HepG2 (cell line): ENCODE data around the gene DTX4. TPM values are rescaled to one million over a fixed set of nuclear protein-coding genes. Genes with fewer than 3 reads are reported as not detected.

ENCODE experiments used
- ATAC-seq: fragments of 200-7000 bp; cut with Tn5 transposase; 3 replicates; pipeline ENCODE4 v1.9.1; 2020; ENCODE audit warnings: mild to moderate bottlenecking, moderate library complexity
- BruUV-seq: library from RNA; stranded (reverse); fragments of 400-500 nt; replicated peaks from 2 replicates; lab custom pipeline; 2021; lab: Mats Ljungman, UMichigan
- CTCF ChIA-PET: fragments of 300-600 bp; formaldehyde crosslinking; extraction: SDS; loops from one replicate; lab custom pipeline; 2021; ENCODE audit warnings: low total read pairs, inconsistent platforms, low intra/inter-chr PET ratio; lab: Yijun Ruan, JAX
- POLR2A ChIA-PET: fragments of 350-600 bp; sonication (Branson Sonifier 250); formaldehyde crosslinking; loops from one replicate; lab custom pipeline; 2020; ENCODE audit warnings: antibody characterized with exemption, inconsistent platforms; lab: Yijun Ruan, JAX
- DNase-seq: peaks from one replicate; pipeline ENCODE4 v3.0.0-alpha.2; 2015; ENCODE audit warnings: low spot score
- FAIRE-seq: peaks from 3 replicates; lab custom pipeline; 2011; peaks lifted over from hg19 to GRCh38; lab: Jason Lieb, UNC
- H2AFZ ChIP-seq: one replicate; pipeline ENCODE4 v1.6.1; 2011; ENCODE audit warnings: low read length, inconsistent platforms
- H3K27ac ChIP-seq: fragments of 300-600 bp; 3 replicates; pipeline ENCODE4 v1.8.0; 2011; ENCODE audit warnings: mixed run types, mild to moderate bottlenecking, mixed read lengths, low read length, inconsistent platforms; ENCODE audit not compliant: insufficient read depth; ENCODE audit errors: extremely low read length
- H3K27me3 ChIP-seq, 2 experiments: fragments of 200-600 bp in 1 of 2; 2 replicates in 1 of 2; 3 replicates in 1 of 2; pipeline versions ENCODE4 v1.6.0 to v1.8.0; 2011; ENCODE audit warnings: low read length in 2 of 2, mild to moderate bottlenecking in 2 of 2, moderate library complexity in 2 of 2, inconsistent platforms in 1 of 2; ENCODE audit not compliant: insufficient read depth in 2 of 2, control insufficient read depth in 1 of 2
- H3K36me3 ChIP-seq, 2 experiments: fragments of 200-600 bp in 1 of 2; replicated peaks in 1 of 2; 2 replicates in 1 of 2; 3 replicates in 1 of 2; pipeline versions ENCODE4 v1.5.1 to v1.8.0; 2011; ENCODE audit warnings: low read length in 2 of 2, inconsistent platforms in 1 of 2; ENCODE audit not compliant: insufficient read depth in 2 of 2, control insufficient read depth in 1 of 2
- H3K4me1 ChIP-seq: 2 replicates; pipeline ENCODE4 v1.5.1; 2012; ENCODE audit warnings: low read length, inconsistent platforms; ENCODE audit not compliant: insufficient read depth
- H3K4me2 ChIP-seq: 2 replicates; pipeline ENCODE4 v1.6.0; 2011; ENCODE audit warnings: low read depth, low read length, inconsistent platforms
- H3K4me3 ChIP-seq, 3 experiments: fragments of 200-600 bp in 1 of 3; sonication (generic), shearing (Covaris generic) in 1 of 3; replicated peaks in 1 of 3; 2 replicates each; pipeline ENCODE4 v1.5.1; 2011 to 2016; ENCODE audit warnings: low read length in 3 of 3, inconsistent platforms in 2 of 3, low read depth in 2 of 3, mild to moderate bottlenecking in 2 of 3, control low read depth in 1 of 3, mixed read lengths in 1 of 3; ENCODE audit not compliant: insufficient read depth in 1 of 3
- H3K79me2 ChIP-seq: one replicate; pipeline ENCODE4 v1.6.1; 2011; ENCODE audit warnings: low read length, inconsistent platforms; ENCODE audit not compliant: insufficient read depth
- H3K9ac ChIP-seq: 2 replicates; pipeline ENCODE4 v1.6.0; 2011; ENCODE audit warnings: mild to moderate bottlenecking, low read depth, low read length, inconsistent platforms; ENCODE audit not compliant: insufficient read depth
- H3K9me3 ChIP-seq: 2 replicates; pipeline ENCODE4 v1.5.1; 2012; ENCODE audit warnings: mild to moderate bottlenecking, low read length
- H4K20me1 ChIP-seq: 2 replicates; pipeline ENCODE4 v1.6.0; 2011; ENCODE audit warnings: inconsistent platforms, mild to moderate bottlenecking, low read length, moderate library complexity; ENCODE audit not compliant: insufficient read depth
- ATF6 ChIP-seq: sonication (generic); formaldehyde crosslinking; conservative IDR thresholded peaks from 2 replicates; pipeline ENCODE4 v1.4.0; 2020; ENCODE audit warnings: missing genetic modification reagents
- GMEB2 ChIP-seq: IDR thresholded peaks from 2 replicates; pipeline ENCODE4 v1.6.1; 2016; ENCODE audit warnings: missing biosample characterization, missing genetic modification reagents, low read depth
- HMGXB4 ChIP-seq, 2 experiments: sonication (generic) in 1 of 2; formaldehyde crosslinking in 1 of 2; IDR thresholded peaks; 2 replicates each; pipeline versions ENCODE4 v1.4.0 to v1.6.1; 2018 to 2020; ENCODE audit warnings: missing genetic modification reagents in 2 of 2, borderline replicate concordance in 1 of 2, low read depth in 1 of 2, mild to moderate bottlenecking in 1 of 2, missing biosample characterization in 1 of 2
- MNT ChIP-seq: fragments of 450-650 bp; IDR thresholded peaks from 2 replicates; pipeline ENCODE4 v1.6.1; 2016
- NFYC ChIP-seq: IDR thresholded peaks from 2 replicates; pipeline ENCODE4 v1.6.1; 2016; ENCODE audit warnings: missing genetic modification reagents, missing compliant biosample characterization
- ZNF446 ChIP-seq: sonication (generic); formaldehyde crosslinking; IDR thresholded peaks from 2 replicates; pipeline ENCODE4 v1.5.0; 2020; ENCODE audit warnings: mild to moderate bottlenecking, missing genetic modification reagents
- ZNF646 ChIP-seq: sonication (generic); formaldehyde crosslinking; IDR thresholded peaks from 2 replicates; pipeline ENCODE4 v1.9.0; 2021; ENCODE audit warnings: mild to moderate bottlenecking, missing genetic modification reagents
- ZNF781 ChIP-seq: sonication (generic); formaldehyde crosslinking; IDR thresholded peaks from 2 replicates; pipeline ENCODE4 v1.5.1; 2020; ENCODE audit warnings: borderline replicate concordance, mild to moderate bottlenecking, missing genetic modification reagents; ENCODE audit errors: not compliant biosample characterization
- whole genome bisulfite sequencing: methylation state at CpG from one replicate; pipeline ENCODE4 v1.1.6; 2017; ENCODE audit warnings: low lambda C conversion rate; 5-methylcytosine and 5-hydroxymethylcytosine counted together
- in situ Hi-C: cut with HindIII; loops from 2 replicates; pipeline ENCODE4 v1.10.0; 2017; ENCODE audit warnings: low pct_unique_long_range_greater_than_20kb; ENCODE audit not compliant: extremely low pct_ligation_motif_present
- intact Hi-C: fragments of 100-400 bp; cut with micrococcal nuclease; formaldehyde crosslinking; loops from one replicate; pipeline ENCODE4 v1.10.0; 2022; ENCODE audit not compliant: unreplicated experiment
- polyA plus RNA-seq, 8 experiments: library from polyadenylated mRNA; depleted of rRNA in 3 of 8; stranded (reverse) in 7 of 8; unstranded in 1 of 8; fragments of >200 nt; fragmentation: Illumina TruSeq in 4 of 8; extraction: Trizol in 4 of 8; gene quantifications; 2 replicates each; pipeline versions ENCODE4 v1.2.1 to v1.2.3, GENCODE V29; 2011 to 2016; ENCODE audit warnings: low read depth in 4 of 8, missing spikeins in 1 of 8, mixed read lengths in 1 of 8; ENCODE audit not compliant: insufficient read depth in 1 of 8
- total RNA-seq, 5 experiments: library from RNA; depleted of rRNA; stranded (reverse); fragments of >200 nt; fragmentation: Illumina TruSeq; extraction: Trizol; gene quantifications; 2 replicates each; pipeline ENCODE4 v1.2.3, GENCODE V29; 2016; ENCODE audit warnings: low read depth in 1 of 5

The DTX4 gene
- total and polyA plus RNA-seq, 2 of the 13 experiments (the other 11 are each of a cell fraction or from before 2014, with no cell fraction given) = 0.67 to 5.6 TPM

GRCh38 chr11:59195586-59195985 is 23.7 kb downstream of the DTX4 start:
- H3K27me3 ChIP-seq = no peaks in the 10 kb centered on the region
- no peaks in the 10 kb centered on the region for H3K79me2 ChIP-seq
- H3K36me3 ChIP-seq = peaks cover 6 to 7% of the 10 kb centered on the region in 2 experiments; a peak in 2 of 5 replicates
- intact Hi-C loops = no loop called here
- CTCF ChIA-PET = no interaction called here
- no peak overlapping the region for H3K9ac ChIP-seq
- no peak for DNase-seq
- no peak overlapping the region for H3K4me2 ChIP-seq
- no peaks in the 10 kb centered on the region for H3K9me3 ChIP-seq
- H2AFZ ChIP-seq = no peak overlapping the region
- H3K27ac ChIP-seq = no peak overlapping the region
- no peak for ATAC-seq
- 91% methylated on average over 4 of the region's 4 CpGs for WGBS
- H3K4me1 ChIP-seq = peaks cover 14% of the 10 kb centered on the region
- H4K20me1 ChIP-seq = no peaks in the 10 kb centered on the region
- POLR2A ChIA-PET = no interaction called here
- no peak for FAIRE-seq
- in situ Hi-C loops = loop anchor here (25.0 kb wide), 1 partner anchor 492 kb away; no protein-coding TSS in a partner anchor
- BruUV-seq = no TSS peak
- no peak overlapping the region for H3K4me3 ChIP-seq
- no peak for TF ChIP-seq GMEB2 (CRISPR knock-in tag)
- TF ChIP-seq HMGXB4 (CRISPR knock-in tag; IDR thresholded peaks at IDR 0.05; ENCODE audit: borderline replicate concordance in 1 of 2, low read depth in 1 of 2) = no peak
- TF ChIP-seq ZNF646 (CRISPR knock-in tag) = no peak
- TF ChIP-seq ZNF446 (CRISPR knock-in tag) = no peak
- no peak for TF ChIP-seq ZNF781 (CRISPR knock-in tag)
- TF ChIP-seq MNT = no peak
- no peak for TF ChIP-seq ATF6 (CRISPR knock-in tag)
- TF ChIP-seq NFYC = no peak
